Stimulated activated memory B cell treated with anti-CD40 and anti-IgM and Interleukin-4, amounts not matched to agents 10 μg/mL and 1 μg/mL and 100 μg/mL, for 72 hours (primary cell): ENCODE data around the gene AMBRA1.
"Not testable (repeated sequence)": the region's sequence is repeated elsewhere in the genome, so short reads cannot be mapped to it uniquely, and the experiment has no call there.

Experiments
- ATAC-seq: fragments of 150-1000 bp; cut with Tn5 transposase; 2 replicates; pipeline ENCODE4 v1.10.0; 2021
- H3K27ac Mint-ChIP-seq: one replicate; pipeline ENCODE4 v1.8.0; 2022; ENCODE audit warnings: mild to moderate bottlenecking, mixed read lengths
- H3K27me3 Mint-ChIP-seq: one replicate; pipeline ENCODE4 v1.8.0; 2022; ENCODE audit warnings: mixed read lengths
- H3K36me3 Mint-ChIP-seq: one replicate; pipeline ENCODE4 v1.8.0; 2022; ENCODE audit warnings: mixed read lengths
- H3K4me1 Mint-ChIP-seq: one replicate; pipeline ENCODE4 v1.8.0; 2022; ENCODE audit warnings: mixed read lengths
- H3K4me3 Mint-ChIP-seq: one replicate; pipeline ENCODE4 v1.8.0; 2022; ENCODE audit warnings: mild to moderate bottlenecking, moderate library complexity, mixed read lengths
- H3K9me3 Mint-ChIP-seq: one replicate; pipeline ENCODE4 v1.8.0; 2022; ENCODE audit warnings: mixed read lengths

AMBRA1 gene

DNA sequence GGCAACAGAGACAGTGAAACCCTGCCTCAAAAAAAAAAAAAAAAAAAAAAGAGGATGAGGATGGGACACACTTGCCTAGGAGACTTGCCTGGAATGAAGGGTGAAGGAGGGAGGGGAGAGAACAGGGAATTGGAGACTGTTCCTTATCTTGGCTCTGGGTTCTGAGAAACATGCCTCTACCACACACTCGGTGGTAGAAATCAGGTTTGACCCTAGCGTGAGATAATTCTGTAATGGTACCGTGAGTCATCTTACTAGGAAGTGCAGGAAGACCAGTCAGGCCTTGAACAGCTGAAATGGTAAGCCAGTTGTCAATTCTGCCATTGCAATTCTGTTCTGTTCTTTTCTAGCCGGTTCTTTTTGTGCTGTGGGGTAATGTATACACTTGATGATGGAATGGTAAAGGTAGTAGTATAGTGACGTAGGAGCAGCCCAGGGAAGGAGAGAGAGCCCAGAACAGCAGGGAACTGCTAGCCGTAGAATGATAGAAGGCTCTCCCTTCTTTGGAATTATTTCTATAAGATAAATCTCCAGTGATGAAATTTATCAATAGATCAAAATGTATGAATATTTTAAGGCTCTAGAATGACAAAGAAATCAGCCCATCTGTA is 3.9 kb upstream of the AMBRA1 start:
- Mint-ChIP-seq H3K27ac (no peak overlapping the region), H3K36me3 (no peaks in the 10 kb centered on the region), H3K27me3 (no peaks in the 10 kb centered on the region), H3K4me3 (no peak overlapping the region), H3K4me1 (peaks cover 12% of the 10 kb centered on the region), H3K9me3 (no peaks in the 10 kb centered on the region)
- no peak for ATAC-seq

DNA sequence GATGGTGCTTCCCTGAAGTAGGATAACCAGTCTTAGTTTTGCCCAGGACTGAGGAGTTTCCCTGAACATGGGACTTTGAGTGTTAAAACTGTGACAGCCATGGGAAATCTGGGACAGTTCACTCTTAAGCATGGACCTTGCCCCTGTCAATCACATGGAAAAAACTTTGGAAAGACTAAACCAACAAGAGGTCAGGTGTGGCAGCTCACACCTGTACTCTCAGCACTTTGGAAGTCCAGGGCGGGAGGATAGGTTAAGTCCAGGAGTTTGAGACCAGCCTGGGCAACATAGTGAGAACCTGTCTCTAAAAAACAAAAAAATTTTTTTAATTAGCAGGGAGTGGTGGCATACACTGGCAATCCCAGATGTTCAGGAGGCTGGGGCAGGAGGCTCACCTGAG is 3.3 kb upstream of the AMBRA1 start:
- peaks cover 18% of the 10 kb centered on the region for H3K4me1 Mint-ChIP-seq

DNA sequence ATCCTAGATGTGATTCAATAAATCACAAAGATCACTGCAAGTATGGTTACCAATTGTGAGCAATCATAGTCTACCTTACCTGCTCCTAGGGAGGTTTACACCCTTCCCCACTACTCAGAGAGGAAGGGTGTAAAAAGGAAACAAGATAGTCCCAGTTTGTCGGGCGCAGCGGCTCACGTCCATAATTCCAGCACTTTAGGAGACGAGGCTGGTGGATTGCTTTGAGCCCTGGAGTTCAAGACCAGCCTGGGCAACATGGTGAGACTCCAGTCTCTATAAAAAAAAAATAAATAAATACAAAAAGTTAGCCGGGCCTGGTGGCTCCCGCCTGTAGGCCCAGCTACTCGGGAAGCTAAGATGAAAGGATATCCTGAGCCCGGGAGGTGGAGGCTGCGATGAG is 962 bp upstream of the AMBRA1 start:
- Mint-ChIP-seq H3K9me3 (no peaks in the 10 kb centered on the region), H3K4me3 (peak overlapping the region; percentile 92), H3K4me1 (peaks cover 29% of the 10 kb centered on the region), H3K36me3 (peaks cover 8% of the 10 kb centered on the region), H3K27me3 (no peaks in the 10 kb centered on the region), H3K27ac (peak overlapping the region; percentile 88)
- no peak for ATAC-seq

More for the DNA sequence above, 3.3 kb upstream of the AMBRA1 start:
- Mint-ChIP-seq H3K27me3 (no peaks in the 10 kb centered on the region), H3K27ac (no peak overlapping the region), H3K9me3 (no peaks in the 10 kb centered on the region), H3K36me3 (no peaks in the 10 kb centered on the region), H3K4me3 (no peak overlapping the region)
- no peak for ATAC-seq

DNA sequence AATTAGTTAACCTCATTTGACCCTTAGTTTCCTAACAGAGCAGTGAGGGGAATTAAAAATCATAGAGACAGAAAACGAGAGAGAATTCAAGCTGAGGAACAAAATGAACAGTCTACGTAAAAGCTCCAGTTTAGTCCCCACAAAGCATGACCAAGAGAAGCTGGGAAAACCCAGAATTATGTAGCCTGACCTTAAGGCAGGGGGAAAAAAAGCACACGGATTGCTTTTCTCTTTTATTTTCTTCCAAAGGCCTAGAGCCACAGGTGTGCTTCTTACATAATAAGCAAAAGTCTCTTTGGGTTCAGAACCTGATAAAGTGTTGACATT is 514 bp upstream of the AMBRA1 start:
- Mint-ChIP-seq H3K27ac (peak overlapping the region; percentile 88), H3K9me3 (no peaks in the 10 kb centered on the region), H3K4me3 (peak overlapping the region; percentile 92), H3K27me3 (no peaks in the 10 kb centered on the region), H3K36me3 (peaks cover 8% of the 10 kb centered on the region), H3K4me1 (peaks cover 29% of the 10 kb centered on the region)
- ATAC-seq, result peak; percentile 5

DNA sequence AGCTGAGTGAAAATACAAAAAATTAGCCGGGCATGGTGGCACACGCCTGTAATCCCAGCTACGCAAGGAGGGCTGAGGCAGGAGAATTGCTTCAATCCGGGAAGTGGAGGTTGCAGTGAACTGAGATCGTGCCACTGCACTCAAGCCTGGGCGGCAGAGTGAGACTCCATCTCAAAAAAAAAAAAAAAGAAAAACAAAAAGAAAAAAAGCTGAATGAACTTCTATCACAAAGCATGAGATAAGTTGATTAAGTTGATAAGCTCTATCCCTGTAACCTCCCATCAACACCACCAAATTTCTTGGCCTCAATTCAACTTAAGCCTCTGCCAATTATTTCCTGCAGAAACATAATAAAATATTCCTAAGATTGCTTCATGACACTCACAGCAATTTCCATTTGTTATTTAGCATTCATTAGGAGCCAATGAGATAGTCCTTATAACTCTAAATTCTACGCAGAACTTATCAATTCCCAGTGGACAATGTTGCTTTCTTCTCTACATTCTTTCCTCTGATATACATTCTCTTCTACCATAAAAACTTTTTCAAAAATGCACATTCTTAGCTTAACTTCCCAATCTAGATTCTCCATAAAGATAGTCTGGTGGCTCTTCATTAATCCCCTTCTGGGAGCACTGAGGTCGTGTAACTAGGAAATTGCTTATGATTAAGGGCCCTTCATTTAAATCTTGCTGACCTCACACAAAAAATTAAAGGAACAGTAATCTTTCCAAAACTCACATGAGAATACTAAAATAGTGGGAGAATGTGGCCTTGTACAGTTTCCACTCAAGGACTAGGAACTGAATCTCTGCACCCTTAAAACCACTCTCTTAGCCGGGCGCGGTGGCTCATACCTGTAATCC is 2.9 kb downstream of the AMBRA1 start:
- Mint-ChIP-seq H3K36me3 (peaks cover 14% of the 10 kb centered on the region), H3K4me3 (peak overlapping the region; percentile 5), H3K27me3 (no peaks in the 10 kb centered on the region), H3K27ac (no peak overlapping the region), H3K4me1 (peaks cover 42% of the 10 kb centered on the region), H3K9me3 (no peaks in the 10 kb centered on the region)
- no peak for ATAC-seq

DNA sequence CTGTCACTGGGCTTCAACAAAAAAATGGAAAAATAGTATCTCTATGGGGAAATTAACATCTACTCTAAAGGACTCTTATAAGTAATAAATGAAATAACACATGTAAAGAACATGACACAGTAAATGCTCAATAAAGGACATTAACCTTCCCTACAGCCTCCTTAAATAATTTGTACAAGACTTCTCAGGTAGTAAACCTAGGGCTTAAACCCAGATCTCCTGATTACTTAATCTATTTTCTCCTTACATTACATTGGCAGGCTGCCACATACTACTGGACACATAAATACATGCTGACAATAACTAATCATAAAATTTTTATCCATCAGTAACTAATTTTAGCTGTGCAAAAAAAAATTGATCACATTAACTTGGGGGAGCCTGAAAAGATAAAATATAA is 4.9 kb downstream of the AMBRA1 start:
- H3K9me3 Mint-ChIP-seq, result no peaks in the 10 kb centered on the region
- no peak overlapping the region for H3K27ac Mint-ChIP-seq
- H3K36me3 Mint-ChIP-seq, result peaks cover 14% of the 10 kb centered on the region
- ATAC-seq, result no peak
- H3K4me1 Mint-ChIP-seq, result peaks cover 36% of the 10 kb centered on the region
- H3K4me3 Mint-ChIP-seq, result no peak overlapping the region
- H3K27me3 Mint-ChIP-seq, result no peaks in the 10 kb centered on the region

DNA sequence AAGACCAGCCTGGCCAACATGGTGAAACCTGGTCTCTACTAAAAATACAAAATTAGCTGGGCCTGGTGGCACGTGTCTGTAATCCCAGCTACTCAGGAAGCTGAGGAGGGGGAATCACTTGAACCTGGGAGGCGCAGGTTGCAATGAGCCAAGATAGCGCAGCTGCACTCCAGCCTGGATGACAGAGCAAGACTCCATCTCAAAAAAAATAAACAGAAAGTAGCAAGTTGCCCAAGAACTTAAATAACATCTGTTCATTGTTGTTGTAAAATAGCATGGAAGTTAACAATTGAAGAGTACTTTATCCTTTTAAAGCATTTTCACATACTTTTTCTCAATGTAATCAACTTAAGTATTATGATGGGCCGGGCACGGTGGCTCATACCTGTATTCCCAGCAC is 5.7 kb downstream of the AMBRA1 start:
- Mint-ChIP-seq H3K27me3 (no peaks in the 10 kb centered on the region), H3K9me3 (no peaks in the 10 kb centered on the region), H3K27ac (no peak overlapping the region), H3K36me3 (peaks cover 14% of the 10 kb centered on the region), H3K4me1 (peaks cover 34% of the 10 kb centered on the region), H3K4me3 (no peak overlapping the region)
- no peak for ATAC-seq

DNA sequence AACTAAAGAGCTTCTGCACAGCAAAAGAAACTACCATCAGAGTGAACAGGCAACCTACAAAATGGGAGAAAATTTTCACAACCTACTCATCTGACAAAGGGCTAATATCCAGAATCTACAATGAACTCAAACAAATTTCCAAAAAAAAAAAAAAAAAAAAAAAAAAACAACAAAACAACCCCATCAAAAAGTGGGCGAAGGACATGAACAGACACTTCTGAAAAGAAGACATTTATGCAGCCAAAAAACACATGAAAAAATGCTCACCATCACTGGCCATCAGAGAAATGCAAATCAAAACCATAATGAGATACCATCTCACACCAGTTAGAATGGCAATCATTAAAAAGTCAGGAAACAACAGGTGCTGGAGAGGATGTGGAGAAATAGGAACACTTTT is 10.3 kb downstream of the AMBRA1 start:
- Mint-ChIP-seq H3K36me3 (peaks cover 27% of the 10 kb centered on the region), H3K4me1 (peaks cover 29% of the 10 kb centered on the region)
- H3K27ac Mint-ChIP-seq, H3K4me3 Mint-ChIP-seq, ATAC-seq, H3K27me3 Mint-ChIP-seq, H3K9me3 Mint-ChIP-seq: not testable (repeated sequence)

DNA sequence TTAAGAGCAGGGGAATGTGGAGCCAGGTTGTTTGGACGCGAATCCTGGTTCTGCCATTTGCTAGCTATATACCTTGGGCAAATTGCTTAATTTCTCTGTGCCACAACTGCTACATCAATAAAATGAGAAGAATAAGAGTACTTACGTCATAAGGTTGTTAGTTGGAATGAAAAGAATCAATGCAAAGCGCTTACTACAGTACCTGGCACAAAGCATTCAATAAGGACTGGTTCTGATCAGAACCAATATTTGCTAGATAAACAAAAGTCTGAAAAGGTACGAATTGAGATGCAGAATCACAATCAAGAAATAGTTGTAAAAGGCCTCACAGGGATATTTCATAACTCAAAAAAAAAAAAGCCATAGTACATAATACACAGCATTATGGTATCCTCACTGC is 11.2 kb downstream of the AMBRA1 start:
- Mint-ChIP-seq H3K9me3 (no peaks in the 10 kb centered on the region), H3K4me3 (no peak overlapping the region), H3K27ac (no peak overlapping the region), H3K4me1 (peaks cover 23% of the 10 kb centered on the region), H3K36me3 (peaks cover 22% of the 10 kb centered on the region), H3K27me3 (no peaks in the 10 kb centered on the region)
- ATAC-seq, result no peak

DNA sequence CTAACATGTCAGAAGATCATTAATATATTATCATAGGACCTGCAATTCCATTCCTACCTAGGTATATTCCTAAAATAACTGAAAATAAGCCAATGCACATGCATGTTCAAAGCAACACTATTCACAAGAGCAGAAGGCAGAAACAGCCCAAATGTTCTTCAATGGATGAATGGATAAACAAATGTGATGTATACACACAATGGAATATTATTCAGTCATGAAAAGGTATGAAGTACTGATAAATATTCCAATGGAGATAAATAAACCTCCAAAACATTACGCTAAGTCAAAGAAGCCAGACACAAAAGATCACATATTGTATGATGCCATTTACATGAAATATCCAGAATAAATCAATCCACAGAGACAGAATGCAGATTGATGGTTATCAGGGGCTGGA is 16.8 kb downstream of the AMBRA1 start:
- ATAC-seq, result no peak
- peaks cover 44% of the 10 kb centered on the region for H3K4me1 Mint-ChIP-seq
- H3K36me3 Mint-ChIP-seq, result peaks cover 36% of the 10 kb centered on the region
- H3K9me3 Mint-ChIP-seq, result peaks cover 3% of the 10 kb centered on the region
- no peak overlapping the region for H3K27ac Mint-ChIP-seq
- H3K4me3 Mint-ChIP-seq, result no peak overlapping the region
- no peaks in the 10 kb centered on the region for H3K27me3 Mint-ChIP-seq

DNA sequence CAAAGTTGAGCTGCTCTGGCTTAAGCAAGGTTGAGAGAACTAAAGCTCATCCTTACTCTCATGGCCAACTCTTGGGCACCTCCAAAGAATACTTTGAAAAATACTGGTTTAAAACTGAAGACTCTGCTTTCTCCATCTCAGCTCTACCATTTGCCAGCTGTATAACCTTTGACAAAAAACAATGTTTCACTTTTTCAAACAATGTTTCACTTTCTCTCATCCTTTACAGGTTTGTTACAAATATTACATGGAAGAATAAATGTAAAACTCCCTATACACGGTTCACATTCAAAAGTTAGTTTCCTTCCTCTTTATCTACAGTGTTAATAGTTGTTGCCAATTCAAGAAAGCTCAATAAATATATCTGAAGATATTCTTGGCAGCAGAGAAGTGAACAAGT is 19.2 kb downstream of the AMBRA1 start:
- Mint-ChIP-seq H3K27me3 (no peaks in the 10 kb centered on the region), H3K4me3 (no peak overlapping the region), H3K9me3 (peaks cover 3% of the 10 kb centered on the region), H3K4me1 (peaks cover 37% of the 10 kb centered on the region), H3K36me3 (peaks cover 19% of the 10 kb centered on the region), H3K27ac (peak overlapping the region; percentile 46)
- no peak for ATAC-seq

DNA sequence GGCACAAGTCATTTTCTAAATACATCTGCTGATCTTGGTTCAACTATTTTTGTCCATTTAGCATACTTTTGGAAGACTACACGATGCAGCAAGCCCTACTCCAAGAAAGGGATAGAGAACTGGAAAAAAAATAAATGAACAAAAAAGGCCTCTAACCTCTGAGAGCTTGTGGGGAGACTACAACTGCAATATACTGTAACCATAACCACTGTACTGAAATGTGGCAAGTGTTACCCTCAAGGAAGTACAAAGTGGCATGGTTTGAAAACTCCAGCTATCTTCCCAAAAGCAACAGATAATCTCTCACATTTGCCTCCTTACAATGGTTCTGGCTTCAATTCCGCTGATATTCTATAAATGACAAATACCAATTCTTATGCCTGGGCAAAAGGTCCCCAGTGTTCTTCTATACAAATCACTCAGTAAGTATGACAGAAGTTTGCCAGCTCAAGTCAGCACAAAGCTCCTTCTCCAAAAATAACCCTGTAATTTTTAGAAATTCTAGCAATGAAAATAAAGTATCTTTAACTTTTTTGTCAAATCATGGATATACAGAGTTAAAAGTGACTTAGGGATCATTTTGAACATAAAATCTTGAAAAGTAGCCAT is 22.9 kb downstream of the AMBRA1 start:
- Mint-ChIP-seq H3K9me3 (no peaks in the 10 kb centered on the region), H3K27ac (no peak overlapping the region), H3K27me3 (no peaks in the 10 kb centered on the region), H3K4me1 (peaks cover 21% of the 10 kb centered on the region), H3K36me3 (peaks cover 7% of the 10 kb centered on the region), H3K4me3 (no peak overlapping the region)
- no peak for ATAC-seq

DNA sequence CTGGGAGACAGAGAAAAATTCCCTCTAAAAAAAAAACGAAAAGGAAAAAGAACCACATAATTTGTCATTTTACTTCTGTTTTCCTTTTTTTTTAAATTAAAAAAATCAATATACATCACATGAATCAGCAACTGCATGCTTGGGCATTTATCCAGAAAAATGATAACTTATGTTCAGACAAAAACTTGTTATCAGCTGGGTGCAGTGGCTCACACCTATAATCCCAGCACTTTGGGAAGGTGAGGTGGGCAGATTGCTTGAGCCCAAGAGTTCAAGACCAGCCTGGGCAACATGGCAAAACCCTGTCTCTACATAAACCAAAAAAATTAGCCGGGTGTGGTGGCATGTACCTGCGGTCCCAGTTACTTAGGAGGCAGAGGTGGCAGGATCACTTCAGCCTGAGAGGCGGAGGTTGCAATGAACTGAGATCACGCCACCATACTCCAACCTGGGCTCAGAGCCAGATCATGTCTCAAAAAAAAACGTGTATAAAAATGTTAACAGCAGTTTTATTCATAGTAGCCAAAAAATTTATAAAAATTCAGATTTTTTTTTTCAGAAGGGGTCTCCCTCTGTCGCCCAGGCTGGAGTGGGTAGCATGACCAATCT is 28.5 kb downstream of the AMBRA1 start:
- no peak overlapping the region for H3K4me3 Mint-ChIP-seq
- H3K4me1 Mint-ChIP-seq, result peaks cover 24% of the 10 kb centered on the region
- no peaks in the 10 kb centered on the region for H3K27me3 Mint-ChIP-seq
- no peaks in the 10 kb centered on the region for H3K36me3 Mint-ChIP-seq
- no peak for ATAC-seq
- H3K27ac Mint-ChIP-seq, result no peak overlapping the region
- H3K9me3 Mint-ChIP-seq, result no peaks in the 10 kb centered on the region

DNA sequence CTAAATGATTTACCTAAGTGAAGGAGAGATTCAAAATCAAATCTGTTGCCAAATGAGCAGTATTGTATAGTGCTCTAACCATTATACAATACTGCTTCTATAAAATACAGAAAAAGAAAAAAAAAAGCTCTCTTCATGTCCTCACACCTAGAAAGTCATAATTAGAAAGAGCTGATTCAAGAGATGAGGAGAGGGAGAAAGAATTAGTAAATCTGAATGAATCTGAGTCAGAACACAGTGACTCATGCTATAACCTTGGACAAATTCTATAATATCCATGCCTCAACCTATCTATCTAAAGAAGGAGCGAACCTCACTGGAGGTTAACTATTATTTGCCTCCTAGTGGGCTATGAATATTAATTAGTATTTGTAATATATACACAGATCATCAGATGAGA is 29.4 kb downstream of the AMBRA1 start:
- Mint-ChIP-seq H3K27me3 (no peaks in the 10 kb centered on the region), H3K4me1 (peaks cover 31% of the 10 kb centered on the region), H3K27ac (no peak overlapping the region), H3K9me3 (no peaks in the 10 kb centered on the region), H3K4me3 (no peak overlapping the region), H3K36me3 (no peaks in the 10 kb centered on the region)
- no peak for ATAC-seq

DNA sequence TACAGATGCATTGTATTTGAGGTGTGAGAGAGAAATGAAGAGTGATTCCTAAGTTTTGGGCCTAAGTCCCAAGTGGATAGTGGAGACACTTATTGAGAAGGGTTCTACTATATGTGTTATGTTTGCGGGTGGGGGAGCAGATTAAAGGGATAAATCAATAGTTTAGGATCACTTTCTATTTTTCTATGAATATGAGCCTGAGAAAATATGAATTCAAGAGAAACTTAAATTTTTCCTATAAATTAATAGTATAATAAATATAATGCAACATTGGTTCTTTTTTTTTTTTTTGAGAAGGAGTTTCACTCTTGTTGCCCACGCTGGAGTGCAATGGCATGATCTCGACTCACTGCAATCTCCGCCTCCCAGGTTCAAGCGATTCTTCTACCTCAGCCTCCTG is 31.3 kb downstream of the AMBRA1 start:
- Mint-ChIP-seq H3K27ac (no peak overlapping the region), H3K36me3 (no peaks in the 10 kb centered on the region), H3K9me3 (no peaks in the 10 kb centered on the region), H3K4me1 (peaks cover 38% of the 10 kb centered on the region), H3K27me3 (no peaks in the 10 kb centered on the region), H3K4me3 (no peak overlapping the region)
- no peak for ATAC-seq
